GM21423 (cell line): ENCODE measurements around the gene IDH2.

Source experiments
- ATAC-seq: cut with Tn5 transposase; IDR thresholded peaks from one replicate; pipeline ENCODE4 v1.9.1; 2021; ENCODE audit warnings: mild to moderate bottlenecking, moderate library complexity; ENCODE audit not compliant: unreplicated experiment

The IDH2 gene

DNA sequence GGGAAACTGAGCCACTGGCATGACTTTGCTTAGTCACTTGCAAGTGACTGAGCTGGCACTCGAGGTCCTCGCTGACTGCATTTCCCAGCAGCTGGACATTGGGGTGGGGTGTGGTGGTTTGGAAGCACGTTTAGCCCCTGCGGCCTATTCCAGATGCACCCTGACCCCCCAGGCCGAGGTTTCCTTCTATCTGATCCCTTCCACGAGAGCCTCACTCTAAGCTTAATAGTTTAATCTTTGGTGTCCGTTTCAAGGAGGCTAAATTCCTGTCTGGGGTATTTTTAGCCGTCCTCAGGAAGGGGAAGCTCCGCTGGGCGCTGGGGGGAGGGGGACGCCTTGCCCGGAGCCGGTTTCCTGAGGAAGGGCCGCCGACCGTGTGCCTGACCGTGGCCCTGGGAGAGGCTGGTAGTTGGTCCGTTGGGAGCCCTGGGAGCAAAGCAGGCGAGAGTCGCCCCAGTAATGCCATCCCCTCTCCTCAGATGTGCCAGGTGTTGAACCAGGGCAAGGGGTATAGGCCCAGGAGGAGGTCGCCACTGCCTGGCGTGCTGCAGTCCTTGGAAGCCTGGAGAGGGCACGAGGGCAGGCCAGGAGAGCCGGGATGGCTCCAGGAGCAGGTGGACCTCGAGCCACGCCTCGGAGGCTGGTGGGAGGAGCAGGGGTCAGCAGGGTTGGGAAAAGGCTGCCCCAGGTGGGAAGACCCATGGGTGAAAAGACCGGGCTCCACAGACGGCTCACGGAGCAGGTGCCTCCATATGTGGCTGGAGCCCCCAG lies 37.2 kb downstream of the IDH2 start:
- ATAC-seq: no peak

- no peak for ATAC-seq
Measured at GRCh38 chr15:90063770-90064247, 38.5 kb downstream of the IDH2 start.

DNA sequence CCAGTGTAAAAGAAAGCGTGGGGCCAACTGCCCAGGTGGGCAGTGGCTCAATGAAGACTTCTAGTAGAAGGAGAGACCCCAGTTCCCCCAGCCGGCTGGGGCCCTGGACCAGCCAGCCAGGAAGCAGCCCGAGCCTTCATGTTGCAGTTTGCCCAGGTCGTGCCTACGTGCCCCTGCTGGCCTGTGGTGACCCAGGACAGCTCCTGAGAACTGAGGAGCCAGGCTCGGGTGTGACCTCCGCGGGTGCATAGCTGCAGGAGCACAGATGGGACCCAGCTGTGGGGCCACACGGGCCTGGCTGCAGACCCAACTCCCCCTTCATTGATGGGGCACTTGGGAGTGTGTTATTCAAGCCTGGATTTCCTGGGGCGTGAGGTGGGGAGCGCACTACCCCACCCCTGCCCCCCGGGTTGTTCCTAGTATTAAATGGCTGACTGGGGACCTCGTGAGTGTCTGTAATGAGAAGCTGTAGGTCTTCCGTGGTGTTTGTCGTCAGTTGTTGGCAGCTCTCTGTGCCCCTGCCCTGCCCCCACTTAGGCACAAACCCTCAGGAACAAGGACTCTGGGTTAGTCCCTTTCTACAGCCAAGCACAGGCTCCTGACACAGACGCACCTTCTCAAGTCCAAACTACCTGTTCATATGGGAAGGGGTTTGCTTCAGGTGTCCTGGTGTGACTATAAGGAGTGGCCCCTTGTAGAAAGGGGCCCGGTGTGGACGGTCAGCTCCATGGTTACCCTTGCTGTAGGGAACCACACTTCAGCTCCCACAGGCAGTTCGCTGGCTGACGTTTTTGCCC lies 39.1 kb downstream of the IDH2 start:
- ATAC-seq: no peak

GRCh38 chr15:90062462-90062932 lies 39.8 kb downstream of the IDH2 start:
- no peak for ATAC-seq

GRCh38 chr15:90062023-90062442 lies 40.2 kb downstream of the IDH2 start:
- ATAC-seq: no peak

GRCh38 chr15:90060797-90061196 lies 41.5 kb downstream of the IDH2 start:
- no peak for ATAC-seq

GRCh38 chr15:90059208-90059985 lies 42.9 kb downstream of the IDH2 start:
- peak; percentile 83 for ATAC-seq

- no peak for ATAC-seq
Measured at GRCh38 chr15:90058775-90059174, 43.5 kb downstream of the IDH2 start.

DNA sequence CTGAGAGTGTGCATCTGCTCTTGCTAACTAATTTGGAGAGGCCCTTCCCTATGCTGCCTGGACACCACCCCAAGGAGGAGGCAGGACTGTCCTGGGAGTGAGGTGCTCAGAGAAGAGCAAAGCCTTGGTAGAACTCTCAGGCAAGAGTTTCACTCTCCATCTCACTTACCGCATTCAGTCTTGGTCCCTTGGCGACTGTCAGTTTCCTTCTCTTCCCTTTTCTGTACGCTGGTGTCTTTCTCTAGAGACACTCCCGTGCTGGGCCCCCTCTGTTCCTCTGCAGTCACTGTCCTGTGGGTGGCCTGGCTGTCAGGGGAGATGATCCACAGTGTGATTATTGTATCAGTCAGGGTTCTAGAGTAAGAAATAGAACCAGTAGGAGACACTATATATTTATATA lies 44.0 kb downstream of the IDH2 start:
- ATAC-seq: peak; percentile 32

GRCh38 chr15:90056529-90056928 lies 45.7 kb downstream of the IDH2 start:
- no peak for ATAC-seq

DNA sequence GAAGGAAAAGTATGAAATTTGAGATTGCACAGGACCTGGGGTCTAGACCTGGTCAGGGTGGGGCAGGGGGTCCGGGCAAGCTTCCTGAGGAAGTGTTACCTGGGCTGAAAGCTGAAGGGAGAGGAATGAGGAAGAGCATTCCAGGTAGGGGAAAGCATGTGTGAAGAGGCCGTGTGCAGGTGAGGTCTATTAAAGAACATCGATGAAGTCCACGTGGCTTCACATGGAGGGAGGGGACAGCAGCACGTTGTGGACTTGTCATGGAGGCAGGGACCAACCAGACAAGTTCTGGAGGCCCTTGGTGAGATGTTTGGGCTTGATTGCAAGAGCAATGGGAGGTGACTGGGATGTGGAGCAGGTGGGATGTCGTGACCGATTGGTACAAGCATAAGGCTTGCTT lies 47.1 kb downstream of the IDH2 start:
- no peak for ATAC-seq

DNA sequence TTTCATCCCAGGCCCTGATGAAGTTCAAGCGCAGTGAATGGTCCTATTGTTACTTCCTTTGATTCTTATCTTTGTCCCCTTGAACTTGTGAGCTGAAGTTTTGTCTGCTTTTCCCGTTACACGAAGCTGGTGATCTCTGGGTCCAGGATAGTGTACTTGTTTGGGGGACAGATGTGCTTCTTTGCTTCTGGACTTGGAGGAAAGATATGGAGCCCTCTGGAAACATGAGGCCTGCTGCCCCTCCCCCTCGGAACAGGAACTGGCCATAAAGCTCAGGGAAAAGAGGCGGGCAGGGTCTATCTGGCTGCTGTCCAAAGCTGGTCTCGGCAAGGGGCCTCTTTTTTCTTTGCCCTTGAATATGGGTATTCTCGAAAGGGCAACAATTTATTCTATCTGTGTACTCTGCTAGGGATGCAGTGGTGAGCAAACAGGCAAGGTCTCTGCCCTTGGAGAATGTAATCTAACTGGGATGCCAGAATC lies 47.6 kb downstream of the IDH2 start:
- ATAC-seq: no peak

DNA sequence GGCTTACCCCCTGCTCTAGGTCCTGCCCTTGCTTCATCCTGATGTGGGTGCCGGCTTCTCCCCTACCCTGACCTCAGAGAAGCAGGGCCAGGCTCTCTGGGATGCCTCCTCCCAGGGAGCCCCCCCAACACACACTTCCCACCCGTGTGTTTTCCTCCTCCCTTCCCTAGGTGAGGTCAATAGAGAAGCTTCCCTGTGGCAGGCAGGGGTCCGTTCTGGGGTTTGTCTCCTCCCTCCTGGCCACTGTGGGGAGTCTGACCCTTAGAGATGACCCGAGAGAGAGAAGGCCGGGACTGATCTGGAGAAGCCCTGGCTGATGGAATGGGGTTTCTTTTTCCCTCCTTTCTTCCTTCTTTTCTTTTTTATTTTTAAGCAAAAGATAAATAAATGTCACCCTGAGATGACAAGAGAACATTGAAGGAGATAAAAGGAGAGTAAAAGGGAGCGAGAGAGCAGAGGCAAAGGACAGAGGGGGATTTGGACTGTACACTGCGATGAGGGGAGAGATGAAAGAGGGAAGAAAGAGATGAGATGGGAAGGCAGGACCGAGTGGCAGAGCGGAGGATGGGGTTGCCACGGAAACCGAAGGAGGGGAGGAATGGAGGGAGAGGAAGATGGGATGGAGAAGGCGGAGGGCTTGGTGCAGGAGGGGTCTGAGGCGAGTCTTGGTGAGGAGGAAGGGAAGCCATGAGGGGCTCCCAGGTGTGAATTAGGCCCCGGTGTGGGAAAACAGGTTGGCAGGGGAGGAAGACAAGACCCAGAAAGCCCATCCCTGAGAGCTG lies 48.4 kb downstream of the IDH2 start:
- ATAC-seq: no peak

GRCh38 chr15:90051874-90052273 lies 50.4 kb downstream of the IDH2 start:
- ATAC-seq: no peak

- ATAC-seq: no peak
Measured at GRCh38 chr15:90049666-90050604, 52.3 kb downstream of the IDH2 start.

- ATAC-seq: no peak
Measured at GRCh38 chr15:90049030-90049429, 53.2 kb downstream of the IDH2 start.

GRCh38 chr15:90047956-90048575 lies 54.2 kb downstream of the IDH2 start:
- no peak for ATAC-seq

DNA sequence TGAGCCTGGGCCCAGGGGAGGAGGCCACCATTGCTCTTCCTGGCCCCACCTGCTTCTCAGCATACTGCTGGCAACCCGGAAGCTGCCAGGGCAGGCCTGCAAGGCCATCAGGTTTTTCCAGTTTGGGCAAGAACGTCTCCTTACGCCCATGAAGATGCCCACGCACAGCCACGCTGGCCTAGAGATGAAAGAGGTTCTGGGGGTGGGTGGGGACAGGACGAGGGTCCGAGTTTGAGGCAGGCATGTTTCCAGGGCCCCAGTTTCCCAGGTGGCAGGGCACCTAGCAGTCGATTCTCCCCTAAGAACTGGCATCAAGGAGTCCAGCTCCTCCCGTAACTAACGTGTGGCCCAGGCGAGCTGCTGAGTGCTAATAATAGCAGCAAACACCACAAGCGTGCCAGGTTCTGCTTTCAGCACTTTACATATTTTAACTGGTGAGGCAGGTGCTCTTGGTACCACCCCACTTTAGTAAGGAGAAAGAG lies 55.3 kb downstream of the IDH2 start:
- peak; percentile 62 for ATAC-seq

DNA sequence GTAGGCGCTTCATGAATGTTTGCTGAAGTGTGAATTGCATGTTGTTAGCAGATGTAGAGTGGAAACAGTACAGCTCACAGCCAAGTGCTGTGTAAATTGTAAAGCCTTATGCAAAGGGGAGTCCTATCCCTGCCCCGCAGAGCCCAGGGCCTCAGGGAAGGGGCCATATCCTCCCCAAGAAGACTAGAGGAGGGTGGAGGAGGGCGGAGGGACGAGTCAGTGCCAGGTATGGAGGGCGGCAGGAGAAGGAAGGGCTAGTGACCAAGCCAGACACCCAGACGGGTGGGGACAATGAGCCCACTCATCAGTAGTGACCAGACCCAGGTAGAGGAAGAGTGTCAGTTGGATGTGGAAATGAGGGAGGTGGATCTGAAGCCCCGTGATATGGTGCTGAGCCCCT lies 56.0 kb downstream of the IDH2 start:
- ATAC-seq: no peak
